SK-N-SH treated with all-trans-retinoic acid at 6 μM for 48 hours (cell line): ENCODE measurements around the gene CAMKMT.

Experiments
- ATAC-seq: fragments of 200-7000 bp; cut with Tn5 transposase; 3 replicates; pipeline ENCODE4 v1.9.1; 2020; ENCODE audit warnings: mild to moderate bottlenecking, moderate library complexity
- ARNTL ChIP-seq: fragments of 450-650 bp; formaldehyde crosslinking; IDR thresholded peaks from 2 replicates; pipeline ENCODE4 v1.5.0; 2020; ENCODE audit warnings: low read depth, mild to moderate bottlenecking, moderate library complexity, borderline replicate concordance
- BACH2 ChIP-seq: fragments of 250-450 bp; sonication (Bioruptor Pico); IDR thresholded peaks from 2 replicates; pipeline ENCODE4 v1.9.0; 2021; ENCODE audit warnings: mild to moderate bottlenecking, borderline replicate concordance
- CREB5 ChIP-seq: fragments of 250-450 bp; sonication (Bioruptor Pico); IDR thresholded peaks from 2 replicates; pipeline ENCODE4 v1.5.1; 2020; ENCODE audit warnings: low read depth, mild to moderate bottlenecking, moderate library complexity
- CSDC2 ChIP-seq: fragments of 250-450 bp; sonication (Bioruptor Pico); IDR thresholded peaks from 2 replicates; pipeline ENCODE4 v1.5.0; 2020; ENCODE audit warnings: mild to moderate bottlenecking, moderate library complexity
- CSRNP3 ChIP-seq: fragments of 250-450 bp; sonication (Bioruptor Pico); IDR thresholded peaks from 2 replicates; pipeline ENCODE4 v1.5.1; 2021; ENCODE audit warnings: mild to moderate bottlenecking, moderate library complexity
- ISL1 ChIP-seq: fragments of 250-450 bp; sonication (Bioruptor Pico); IDR thresholded peaks from 2 replicates; pipeline ENCODE4 v2.1.2; 2022; ENCODE audit warnings: mild to moderate bottlenecking, moderate library complexity
- OSR1 ChIP-seq: fragments of 250-450 bp; sonication (Bioruptor Pico); IDR thresholded peaks from 2 replicates; pipeline ENCODE4 v1.8.0; 2022; ENCODE audit warnings: moderate library complexity, mild to moderate bottlenecking, inconsistent platforms
- PATZ1 ChIP-seq: fragments of 250-450 bp; sonication (Bioruptor Pico); IDR thresholded peaks from 2 replicates; pipeline ENCODE4 v1.8.0; 2020; ENCODE audit warnings: mild to moderate bottlenecking, moderate library complexity, borderline replicate concordance
- POU6F1 ChIP-seq: fragments of 250-450 bp; sonication (Bioruptor Pico); IDR thresholded peaks from 2 replicates; pipeline ENCODE4 v1.8.0; 2021; ENCODE audit warnings: low read depth, mild to moderate bottlenecking, moderate library complexity, borderline replicate concordance
- SNAI2 ChIP-seq: fragments of 250-450 bp; sonication (Bioruptor Pico); IDR thresholded peaks from 2 replicates; pipeline ENCODE4 v1.5.0; 2020; ENCODE audit warnings: mild to moderate bottlenecking, moderate library complexity
- TCF4 ChIP-seq: fragments of 250-450 bp; sonication (Bioruptor Pico); IDR thresholded peaks from 2 replicates; pipeline ENCODE4 v1.8.0; 2021; ENCODE audit warnings: mild to moderate bottlenecking, moderate library complexity, borderline replicate concordance
- TOX ChIP-seq: fragments of 250-450 bp; sonication (Bioruptor Pico); IDR thresholded peaks from 2 replicates; pipeline ENCODE4 v1.8.0; 2021; ENCODE audit warnings: mild to moderate bottlenecking, moderate library complexity, borderline replicate concordance
- TSHZ2 ChIP-seq: fragments of 250-450 bp; sonication (Bioruptor Pico); IDR thresholded peaks from 2 replicates; pipeline ENCODE4 v1.5.0; 2020; ENCODE audit warnings: mild to moderate bottlenecking, moderate library complexity
- ZC3H10 ChIP-seq: fragments of 250-450 bp; sonication (Bioruptor Pico); IDR thresholded peaks from 2 replicates; pipeline ENCODE4 v1.5.1; 2021; ENCODE audit warnings: mild to moderate bottlenecking, moderate library complexity
- ZFP3 ChIP-seq: fragments of 250-450 bp; sonication (Bioruptor Pico); IDR thresholded peaks from 2 replicates; pipeline ENCODE4 v1.5.0; 2020; ENCODE audit warnings: mild to moderate bottlenecking, moderate library complexity
- ZFP30 ChIP-seq: fragments of 450-650 bp; formaldehyde crosslinking; IDR thresholded peaks from 2 replicates; pipeline ENCODE4 v1.5.0; 2022; ENCODE audit warnings: mild to moderate bottlenecking, moderate library complexity
- ZNF565 ChIP-seq: fragments of 450-650 bp; formaldehyde crosslinking; conservative IDR thresholded peaks from 2 replicates; pipeline ENCODE4 v1.5.0; 2020; ENCODE audit warnings: low read depth, mild to moderate bottlenecking, moderate library complexity
- ZNF8 ChIP-seq: fragments of 450-650 bp; formaldehyde crosslinking; IDR thresholded peaks from 2 replicates; pipeline ENCODE4 v1.5.0; 2020; ENCODE audit warnings: mild to moderate bottlenecking, moderate library complexity

CAMKMT gene

GRCh38 chr2:44348400-44348799 is 13.3 kb upstream of the CAMKMT start:
- peak; percentile 83 for ATAC-seq
- TF ChIP-seq ZNF8 (CRISPR knock-in tag) (0 out of 2 replicates have a peak, but pooled peaks have one; percentile 14), PATZ1 (no peak), POU6F1 (CRISPR knock-in tag) (peak; percentile 66; the same call in 1 of the 2 replicates), OSR1 (CRISPR knock-in tag) (no peak), ZC3H10 (CRISPR knock-in tag) (no peak), SNAI2 (CRISPR knock-in tag) (peak; percentile 90), CREB5 (peak; percentile 84), BACH2 (CRISPR knock-in tag) (no peak), ZNF565 (peak; percentile 48; the same call in 1 of the 2 replicates), CSRNP3 (CRISPR knock-in tag) (no peak), ISL1 (CRISPR knock-in tag) (peak; percentile 96), CSDC2 (CRISPR knock-in tag) (peak; percentile 26; the same call in 1 of the 2 replicates), ZFP30 (CRISPR knock-in tag) (no peak), ARNTL (CRISPR knock-in tag) (no peak), ZFP3 (CRISPR knock-in tag) (peak; percentile 29; the same call in 1 of the 2 replicates), TCF4 (CRISPR knock-in tag) (peak; percentile 44; the same call in 1 of the 2 replicates), TSHZ2 (CRISPR knock-in tag) (peak; percentile 52; the same call in 1 of the 2 replicates)

- ATAC-seq = no peak
- TF ChIP-seq ZFP3 (CRISPR knock-in tag) = no peak
- no peak for TF ChIP-seq CREB5
- no peak for TF ChIP-seq CSDC2 (CRISPR knock-in tag)
- no peak for TF ChIP-seq ZNF8 (CRISPR knock-in tag)
- TF ChIP-seq POU6F1 (CRISPR knock-in tag) = no peak
- TF ChIP-seq ZNF565 = no peak
- no peak for TF ChIP-seq ISL1 (CRISPR knock-in tag)
- TF ChIP-seq TOX (CRISPR knock-in tag) = no peak
- no peak for TF ChIP-seq SNAI2 (CRISPR knock-in tag)
- TF ChIP-seq, all 23 proteins: peak for 0
Measured at GRCh38 chr2:44349506-44349905, 12.2 kb upstream of the CAMKMT start.
